ENCODE results near the gene SURF4. TPM values are rescaled to one million over a fixed set of nuclear protein-coding genes. Genes with fewer than 3 reads are reported as not detected.

SURF4 gene
- total and polyA plus RNA-seq, 4 donors = 142 to 386 (median 217) TPM

DNA sequence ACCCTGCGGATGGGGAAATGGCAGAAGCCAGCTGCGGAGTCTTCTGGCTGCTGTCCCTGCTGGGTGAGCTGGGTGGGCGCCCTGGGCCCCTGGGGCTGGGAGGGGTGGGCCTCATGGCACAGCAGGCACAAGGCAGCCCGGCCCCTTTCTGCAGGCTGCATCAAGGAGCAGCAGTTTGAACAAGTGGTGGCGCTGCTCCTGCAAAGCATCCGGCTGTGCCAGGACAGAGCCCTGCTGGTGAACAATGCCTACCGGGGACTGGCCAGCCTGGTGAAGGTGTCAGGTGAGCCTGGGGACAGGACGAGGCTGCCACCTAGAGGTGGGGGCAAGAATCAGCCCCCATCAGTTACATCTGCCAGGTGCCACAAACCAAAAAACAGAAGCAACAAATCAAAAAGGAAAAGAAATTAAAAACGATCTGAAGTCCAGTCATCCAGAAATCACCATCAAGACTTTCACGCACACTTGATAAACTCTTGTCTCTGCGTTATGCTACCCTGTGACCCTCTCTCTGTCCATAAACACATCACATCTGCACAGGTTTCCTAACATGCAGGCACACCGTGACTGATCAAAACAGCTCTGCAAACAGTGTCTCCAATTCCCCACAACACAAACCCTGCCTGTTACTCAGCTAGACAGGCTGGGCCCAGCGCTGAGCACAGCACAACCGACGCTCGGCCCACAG, 28.1 kb upstream of the SURF4 start:
- 73% methylated on average over 16 of the region's 16 CpGs for WGBS
- H3K36me3 ChIP-seq (ENCODE audit: control insufficient read depth in 4 of 4, insufficient read depth in 3 of 4, low read depth in 1 of 4, low read length in 3 of 4) = peaks cover 0 to 15% (median 6%) of the 10 kb centered on the region in 4 donors
- H3K4me3 ChIP-seq (ENCODE audit: low read depth in 1 of 3, low read length in 3 of 3) = no peak overlapping the region
- peak; percentile 56 for DNase-seq (ENCODE audit: low spot score)
- no peaks in the 10 kb centered on the region for H3K27me3 ChIP-seq (ENCODE audit: control insufficient read depth in 4 of 4, insufficient read depth in 4 of 4, low read length in 3 of 4)
- H3K9me3 ChIP-seq (ENCODE audit: control insufficient read depth in 4 of 4, low read length in 3 of 4) = no peaks in the 10 kb centered on the region
- no peak overlapping the region for H3K27ac ChIP-seq (ENCODE audit: low read depth in 1 of 2, low read length in 2 of 2)
- peaks cover 0 to 17% (median 9%) of the 10 kb centered on the region in 4 donors for H3K4me1 ChIP-seq (ENCODE audit: control insufficient read depth in 4 of 4, insufficient read depth in 4 of 4, low read length in 3 of 4)
- TF ChIP-seq RAD21 (IDR thresholded peaks at IDR 0.05) = peak; percentile 79 to 88
- TF ChIP-seq HNF4G (IDR thresholded peaks at IDR 0.05) = no peak
- no peak for TF ChIP-seq EGR1 (IDR thresholded peaks at IDR 0.05; ENCODE audit: low read depth in 2 of 2)
- TF ChIP-seq, protein P1, sequence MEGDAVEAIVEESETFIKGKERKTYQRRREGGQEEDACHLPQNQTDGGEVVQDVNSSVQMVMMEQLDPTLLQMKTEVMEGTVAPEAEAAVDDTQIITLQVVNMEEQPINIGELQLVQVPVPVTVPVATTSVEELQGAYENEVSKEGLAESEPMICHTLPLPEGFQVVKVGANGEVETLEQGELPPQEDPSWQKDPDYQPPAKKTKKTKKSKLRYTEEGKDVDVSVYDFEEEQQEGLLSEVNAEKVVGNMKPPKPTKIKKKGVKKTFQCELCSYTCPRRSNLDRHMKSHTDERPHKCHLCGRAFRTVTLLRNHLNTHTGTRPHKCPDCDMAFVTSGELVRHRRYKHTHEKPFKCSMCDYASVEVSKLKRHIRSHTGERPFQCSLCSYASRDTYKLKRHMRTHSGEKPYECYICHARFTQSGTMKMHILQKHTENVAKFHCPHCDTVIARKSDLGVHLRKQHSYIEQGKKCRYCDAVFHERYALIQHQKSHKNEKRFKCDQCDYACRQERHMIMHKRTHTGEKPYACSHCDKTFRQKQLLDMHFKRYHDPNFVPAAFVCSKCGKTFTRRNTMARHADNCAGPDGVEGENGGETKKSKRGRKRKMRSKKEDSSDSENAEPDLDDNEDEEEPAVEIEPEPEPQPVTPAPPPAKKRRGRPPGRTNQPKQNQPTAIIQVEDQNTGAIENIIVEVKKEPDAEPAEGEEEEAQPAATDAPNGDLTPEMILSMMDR (IDR thresholded peaks at IDR 0.05; ENCODE audit: low read depth, low read length, missing input control) = peak; percentile 77
- TF ChIP-seq, protein P2, sequence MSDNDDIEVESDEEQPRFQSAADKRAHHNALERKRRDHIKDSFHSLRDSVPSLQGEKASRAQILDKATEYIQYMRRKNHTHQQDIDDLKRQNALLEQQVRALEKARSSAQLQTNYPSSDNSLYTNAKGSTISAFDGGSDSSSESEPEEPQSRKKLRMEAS (IDR thresholded peaks at IDR 0.05) = no peak
- H3K9ac ChIP-seq (ENCODE audit: low read depth in 1 of 2, low read length in 2 of 2) = no peak overlapping the region

DNA sequence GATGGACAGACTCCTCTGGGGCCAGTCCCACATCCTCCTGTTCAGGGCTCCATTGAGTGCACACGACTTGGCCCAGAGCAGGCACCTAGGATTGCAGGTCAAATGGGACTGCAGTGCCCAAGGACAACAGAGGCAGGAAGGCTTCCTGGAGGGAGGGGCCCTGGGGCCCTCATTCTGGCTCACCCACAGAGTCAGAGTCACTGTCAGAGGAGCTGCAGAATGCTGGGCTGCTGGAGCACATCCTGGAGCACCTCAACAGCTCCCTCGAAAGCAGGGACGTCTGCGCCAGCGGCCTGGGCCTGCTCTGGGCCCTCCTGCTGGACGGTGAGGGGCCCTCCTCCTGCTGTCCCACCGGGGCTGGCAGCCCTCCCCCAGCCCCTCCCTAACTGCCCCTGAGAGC, 26.8 kb upstream of the SURF4 start:
- no peaks in the 10 kb centered on the region for H3K27me3 ChIP-seq (ENCODE audit: control insufficient read depth in 4 of 4, insufficient read depth in 4 of 4, low read length in 3 of 4)
- H3K27ac ChIP-seq (ENCODE audit: low read depth in 1 of 2, low read length in 2 of 2) = no peak overlapping the region
- TF ChIP-seq RXRA (IDR thresholded peaks at IDR 0.05) = no peak
- TF ChIP-seq EGR1 (IDR thresholded peaks at IDR 0.05; ENCODE audit: low read depth in 2 of 2) = no peak
- no peak for TF ChIP-seq HNF4A (conservative IDR thresholded peaks at IDR 0.05)
- TF ChIP-seq, protein P3, sequence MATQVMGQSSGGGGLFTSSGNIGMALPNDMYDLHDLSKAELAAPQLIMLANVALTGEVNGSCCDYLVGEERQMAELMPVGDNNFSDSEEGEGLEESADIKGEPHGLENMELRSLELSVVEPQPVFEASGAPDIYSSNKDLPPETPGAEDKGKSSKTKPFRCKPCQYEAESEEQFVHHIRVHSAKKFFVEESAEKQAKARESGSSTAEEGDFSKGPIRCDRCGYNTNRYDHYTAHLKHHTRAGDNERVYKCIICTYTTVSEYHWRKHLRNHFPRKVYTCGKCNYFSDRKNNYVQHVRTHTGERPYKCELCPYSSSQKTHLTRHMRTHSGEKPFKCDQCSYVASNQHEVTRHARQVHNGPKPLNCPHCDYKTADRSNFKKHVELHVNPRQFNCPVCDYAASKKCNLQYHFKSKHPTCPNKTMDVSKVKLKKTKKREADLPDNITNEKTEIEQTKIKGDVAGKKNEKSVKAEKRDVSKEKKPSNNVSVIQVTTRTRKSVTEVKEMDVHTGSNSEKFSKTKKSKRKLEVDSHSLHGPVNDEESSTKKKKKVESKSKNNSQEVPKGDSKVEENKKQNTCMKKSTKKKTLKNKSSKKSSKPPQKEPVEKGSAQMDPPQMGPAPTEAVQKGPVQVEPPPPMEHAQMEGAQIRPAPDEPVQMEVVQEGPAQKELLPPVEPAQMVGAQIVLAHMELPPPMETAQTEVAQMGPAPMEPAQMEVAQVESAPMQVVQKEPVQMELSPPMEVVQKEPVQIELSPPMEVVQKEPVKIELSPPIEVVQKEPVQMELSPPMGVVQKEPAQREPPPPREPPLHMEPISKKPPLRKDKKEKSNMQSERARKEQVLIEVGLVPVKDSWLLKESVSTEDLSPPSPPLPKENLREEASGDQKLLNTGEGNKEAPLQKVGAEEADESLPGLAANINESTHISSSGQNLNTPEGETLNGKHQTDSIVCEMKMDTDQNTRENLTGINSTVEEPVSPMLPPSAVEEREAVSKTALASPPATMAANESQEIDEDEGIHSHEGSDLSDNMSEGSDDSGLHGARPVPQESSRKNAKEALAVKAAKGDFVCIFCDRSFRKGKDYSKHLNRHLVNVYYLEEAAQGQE (IDR thresholded peaks at IDR 0.05) = no peak
- no peak for TF ChIP-seq RAD21 (IDR thresholded peaks at IDR 0.05)
- no peak for TF ChIP-seq YY1 (IDR thresholded peaks at IDR 0.05)
- no peak for TF ChIP-seq GABPA (IDR thresholded peaks at IDR 0.05 in 1 of 2, conservative IDR thresholded peaks at IDR 0.05 in 1 of 2)
- TF ChIP-seq TAF1 (conservative IDR thresholded peaks at IDR 0.05) = no peak
- TF ChIP-seq NR2F2 (IDR thresholded peaks at IDR 0.05) = no peak
- no peak for TF ChIP-seq HNF4G (IDR thresholded peaks at IDR 0.05)
- TF ChIP-seq, protein P4, sequence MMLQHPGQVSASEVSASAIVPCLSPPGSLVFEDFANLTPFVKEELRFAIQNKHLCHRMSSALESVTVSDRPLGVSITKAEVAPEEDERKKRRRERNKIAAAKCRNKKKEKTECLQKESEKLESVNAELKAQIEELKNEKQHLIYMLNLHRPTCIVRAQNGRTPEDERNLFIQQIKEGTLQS (IDR thresholded peaks at IDR 0.05) = no peak
- TF ChIP-seq, protein P2 (IDR thresholded peaks at IDR 0.05) = no peak
- TF ChIP-seq, protein P1 (IDR thresholded peaks at IDR 0.05; ENCODE audit: low read depth, low read length, missing input control) = no peak
- TF ChIP-seq, protein P5, sequence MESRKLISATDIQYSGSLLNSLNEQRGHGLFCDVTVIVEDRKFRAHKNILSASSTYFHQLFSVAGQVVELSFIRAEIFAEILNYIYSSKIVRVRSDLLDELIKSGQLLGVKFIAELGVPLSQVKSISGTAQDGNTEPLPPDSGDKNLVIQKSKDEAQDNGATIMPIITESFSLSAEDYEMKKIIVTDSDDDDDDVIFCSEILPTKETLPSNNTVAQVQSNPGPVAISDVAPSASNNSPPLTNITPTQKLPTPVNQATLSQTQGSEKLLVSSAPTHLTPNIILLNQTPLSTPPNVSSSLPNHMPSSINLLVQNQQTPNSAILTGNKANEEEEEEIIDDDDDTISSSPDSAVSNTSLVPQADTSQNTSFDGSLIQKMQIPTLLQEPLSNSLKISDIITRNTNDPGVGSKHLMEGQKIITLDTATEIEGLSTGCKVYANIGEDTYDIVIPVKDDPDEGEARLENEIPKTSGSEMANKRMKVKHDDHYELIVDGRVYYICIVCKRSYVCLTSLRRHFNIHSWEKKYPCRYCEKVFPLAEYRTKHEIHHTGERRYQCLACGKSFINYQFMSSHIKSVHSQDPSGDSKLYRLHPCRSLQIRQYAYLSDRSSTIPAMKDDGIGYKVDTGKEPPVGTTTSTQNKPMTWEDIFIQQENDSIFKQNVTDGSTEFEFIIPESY (IDR thresholded peaks at IDR 0.05) = no peak
- TF ChIP-seq SP1 (IDR thresholded peaks at IDR 0.05) = no peak
- TF ChIP-seq FOXA2 (IDR thresholded peaks at IDR 0.05) = no peak
- TF ChIP-seq FOXA1 (IDR thresholded peaks at IDR 0.05) = no peak
- TF ChIP-seq JUND (IDR thresholded peaks at IDR 0.05) = no peak
- H3K36me3 ChIP-seq (ENCODE audit: control insufficient read depth in 4 of 4, insufficient read depth in 3 of 4, low read depth in 1 of 4, low read length in 3 of 4) = peaks cover 0 to 7% (median 4%) of the 10 kb centered on the region in 4 donors
- H3K9ac ChIP-seq (ENCODE audit: low read depth in 1 of 2, low read length in 2 of 2) = no peak overlapping the region
- no peak for DNase-seq (ENCODE audit: low spot score)
- H3K4me3 ChIP-seq (ENCODE audit: low read depth in 1 of 3, low read length in 3 of 3) = no peak overlapping the region
- peaks cover 0 to 17% (median 9%) of the 10 kb centered on the region in 4 donors for H3K4me1 ChIP-seq (ENCODE audit: control insufficient read depth in 4 of 4, insufficient read depth in 4 of 4, low read length in 3 of 4)
- no peaks in the 10 kb centered on the region for H3K9me3 ChIP-seq (ENCODE audit: control insufficient read depth in 4 of 4, low read length in 3 of 4)
- 76% methylated on average over 7 of the region's 7 CpGs for WGBS
